K562 (cell line): Measurements from ENCODE around the gene PLIN5. TPM values are rescaled to one million over a fixed set of nuclear protein-coding genes. Genes with fewer than 3 reads are reported as not detected.
A peak's percentile ranks its signal among the peaks of the same experiment; 100 is the strongest.

Experiments
- AFF1 ChIP-seq, 2 experiments: fragments of 450-650 bp; IDR thresholded peaks; 2 replicates each; pipeline ENCODE4 v1.6.1; 2018; ENCODE audit warnings: mild to moderate bottlenecking in 2 of 2, low read depth in 1 of 2; ENCODE audit not compliant: partially characterized antibody in 2 of 2
- ATF1 ChIP-seq, 2 experiments: fragments of 450-650 bp in 1 of 2; IDR thresholded peaks; 2 replicates each; pipeline ENCODE4 v1.6.1; 2016; ENCODE audit warnings: missing compliant biosample characterization in 1 of 2, missing genetic modification characterization in 1 of 2
- CC2D1A ChIP-seq: fragments of 450-650 bp; IDR thresholded peaks from 2 replicates; pipeline ENCODE4 v1.6.1; 2017; ENCODE audit warnings: mild to moderate bottlenecking
- HMG20A ChIP-seq: fragments of 450-650 bp; formaldehyde crosslinking; conservative IDR thresholded peaks from 2 replicates; pipeline ENCODE4 v1.4.0; 2020; ENCODE audit warnings: mild to moderate bottlenecking, mixed read lengths
- KAT8 ChIP-seq: fragments of 450-650 bp; IDR thresholded peaks from 2 replicates; pipeline ENCODE4 v1.6.1; 2016; ENCODE audit warnings: low read depth, mild to moderate bottlenecking
- MNT ChIP-seq, 2 experiments: fragments of 450-650 bp; conservative IDR thresholded peaks; 2 replicates each; pipeline ENCODE4 v1.6.1; 2017; ENCODE audit warnings: mild to moderate bottlenecking in 2 of 2, moderate library complexity in 2 of 2
- NCOR1 ChIP-seq: fragments of 450-650 bp; IDR thresholded peaks from 2 replicates; pipeline ENCODE4 v1.6.1; 2016; ENCODE audit warnings: mild to moderate bottlenecking, moderate library complexity
- RAD51 ChIP-seq: fragments of 450-650 bp; IDR thresholded peaks from 2 replicates; pipeline ENCODE4 v1.7.1; 2016; ENCODE audit warnings: low read depth, mild to moderate bottlenecking, borderline replicate concordance
- SAP30 ChIP-seq: fragments of 200-600 bp; sonication (generic); IDR thresholded peaks from 2 replicates; pipeline ENCODE4 v1.6.1; 2012; ENCODE audit warnings: borderline replicate concordance, low read depth, mild to moderate bottlenecking, moderate library complexity, low read length, control low read depth, inconsistent platforms; ENCODE audit not compliant: insufficient read depth, poor library complexity, severe bottlenecking
- SNIP1 ChIP-seq: fragments of 450-650 bp; IDR thresholded peaks from 2 replicates; pipeline ENCODE4 v1.7.1; 2017; ENCODE audit warnings: low read depth, mild to moderate bottlenecking
- SOX6 ChIP-seq: fragments of 450-650 bp; IDR thresholded peaks from 2 replicates; pipeline ENCODE4 v1.6.1; 2014; ENCODE audit warnings: mild to moderate bottlenecking
- YY1 ChIP-seq, 3 experiments: IDR thresholded peaks; 2 replicates each; pipeline ENCODE4 v1.6.1; 2011; ENCODE audit warnings: low read length in 2 of 3, mild to moderate bottlenecking in 2 of 3, moderate library complexity in 2 of 3, borderline replicate concordance in 1 of 3, control low read depth in 1 of 3, low read depth in 1 of 3; ENCODE audit not compliant: insufficient read depth in 3 of 3, insufficient replicate concordance in 2 of 3, control insufficient read depth in 1 of 3, insufficient read length in 1 of 3; ENCODE audit errors: extremely low read depth in 1 of 3
- ZBTB5 ChIP-seq: fragments of 450-650 bp; IDR thresholded peaks from 2 replicates; pipeline ENCODE4 v1.6.1; 2017; ENCODE audit warnings: antibody characterized with exemption
- polyA plus RNA-seq, 8 experiments: library from polyadenylated mRNA; depleted of rRNA in 4 of 8; stranded (reverse) in 5 of 8; unstranded in 3 of 8; fragments of >200 nt; fragmentation: Nextera tagmentation in 2 of 8; fragmentation: Illumina TruSeq in 1 of 8; extraction: Ambion mirVana in 2 of 8; extraction: Trizol in 1 of 8; gene quantifications; 2 replicates each; pipeline versions ENCODE4 v1.2.1 to v1.2.3, GENCODE V29; 2011 to 2014; ENCODE audit warnings: inconsistent platforms in 1 of 8, missing spikeins in 1 of 8
- total RNA-seq, 7 experiments: library from RNA; depleted of rRNA in 6 of 7; stranded (reverse); fragments of >200 nt in 6 of 7; fragmentation: Illumina TruSeq in 2 of 7; extraction: Trizol in 2 of 7; gene quantifications; 2 replicates each; pipeline versions ENCODE4 v1.2.1 to v1.2.3, GENCODE V29; 2011 to 2021; ENCODE audit warnings: low replicate concordance in 1 of 7
- TF ChIP-seq, protein P1 (sequence below): fragments of 250-450 bp; sonication (Bioruptor Pico); IDR thresholded peaks from 2 replicates; pipeline ENCODE4 v1.4.0; 2020; ENCODE audit warnings: mild to moderate bottlenecking, moderate library complexity
- TF ChIP-seq, protein P2 (sequence below): fragments of 450-650 bp; formaldehyde crosslinking; conservative IDR thresholded peaks from 2 replicates; pipeline ENCODE4 v1.4.0; 2022; ENCODE audit warnings: mild to moderate bottlenecking, missing genetic modification characterization

Gene PLIN5
- total and polyA plus RNA-seq, 9 of the 15 experiments (the other 6 are each of a cell fraction or from before 2014, with no cell fraction given): 0.04 to 1.3 (median 0.50) TPM

DNA sequence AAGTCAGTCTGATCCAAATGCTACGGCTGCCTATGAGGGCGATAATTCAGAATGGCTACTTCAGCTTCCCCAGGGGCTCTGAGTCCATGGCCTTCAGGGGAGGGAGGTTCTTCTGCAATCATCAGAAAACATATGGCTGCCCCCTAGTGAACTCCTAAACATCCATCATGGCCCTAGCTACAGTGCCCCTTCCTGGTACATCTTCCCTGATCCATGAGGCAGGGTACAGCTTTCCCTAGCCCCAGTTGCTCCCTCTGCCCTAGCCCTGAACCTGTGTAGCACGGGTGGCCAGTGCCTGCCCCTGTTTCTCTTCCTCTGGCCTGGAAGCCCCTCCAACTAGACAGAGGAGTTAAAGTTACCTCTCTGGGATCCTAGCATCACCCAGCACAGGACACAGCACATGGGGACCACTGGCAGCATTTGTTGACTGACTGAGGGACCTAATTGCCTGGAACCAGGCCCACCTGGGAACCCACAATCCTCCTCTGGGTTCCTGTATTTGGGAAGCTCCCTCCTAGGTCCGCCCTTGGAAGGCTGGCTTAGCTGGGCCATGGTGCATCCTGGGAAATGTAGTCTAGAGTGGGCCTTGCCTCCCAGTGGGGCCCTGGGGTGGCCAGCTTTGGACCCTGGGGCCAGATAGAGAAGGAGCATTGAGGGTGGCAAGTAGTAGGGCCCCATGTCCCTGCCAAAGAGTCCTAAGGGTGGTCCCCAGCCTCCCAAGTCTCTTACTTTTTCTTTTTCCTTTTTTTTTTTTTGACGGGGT, 42.2 kb upstream of the PLIN5 start (continued):
- TF ChIP-seq AFF1 (IDR thresholded peaks at IDR 0.05; ENCODE audit: low read depth in 1 of 2, partially characterized antibody in 2 of 2): peak in 1 of 2 experiments; percentile 85
- no peak for TF ChIP-seq SNIP1
- no peak for TF ChIP-seq ATF1 (CRISPR knock-in tag; IDR thresholded peaks at IDR 0.05)
- TF ChIP-seq ATF1 (tag; IDR thresholded peaks at IDR 0.05): no peak
- no peak for TF ChIP-seq KAT8
- TF ChIP-seq, protein P1, sequence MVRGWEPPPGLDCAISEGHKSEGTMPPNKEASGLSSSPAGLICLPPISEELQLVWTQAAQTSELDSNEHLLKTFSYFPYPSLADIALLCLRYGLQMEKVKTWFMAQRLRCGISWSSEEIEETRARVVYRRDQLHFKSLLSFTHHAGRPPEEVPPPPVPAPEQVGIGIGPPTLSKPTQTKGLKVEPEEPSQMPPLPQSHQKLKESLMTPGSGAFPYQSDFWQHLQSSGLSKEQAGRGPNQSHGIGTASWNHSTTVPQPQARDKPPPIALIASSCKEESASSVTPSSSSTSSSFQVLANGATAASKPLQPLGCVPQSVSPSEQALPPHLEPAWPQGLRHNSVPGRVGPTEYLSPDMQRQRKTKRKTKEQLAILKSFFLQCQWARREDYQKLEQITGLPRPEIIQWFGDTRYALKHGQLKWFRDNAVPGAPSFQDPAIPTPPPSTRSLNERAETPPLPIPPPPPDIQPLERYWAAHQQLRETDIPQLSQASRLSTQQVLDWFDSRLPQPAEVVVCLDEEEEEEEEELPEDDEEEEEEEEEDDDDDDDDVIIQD (CRISPR knock-in tag): no peak
- no peak for TF ChIP-seq SOX6
- TF ChIP-seq, protein P2, sequence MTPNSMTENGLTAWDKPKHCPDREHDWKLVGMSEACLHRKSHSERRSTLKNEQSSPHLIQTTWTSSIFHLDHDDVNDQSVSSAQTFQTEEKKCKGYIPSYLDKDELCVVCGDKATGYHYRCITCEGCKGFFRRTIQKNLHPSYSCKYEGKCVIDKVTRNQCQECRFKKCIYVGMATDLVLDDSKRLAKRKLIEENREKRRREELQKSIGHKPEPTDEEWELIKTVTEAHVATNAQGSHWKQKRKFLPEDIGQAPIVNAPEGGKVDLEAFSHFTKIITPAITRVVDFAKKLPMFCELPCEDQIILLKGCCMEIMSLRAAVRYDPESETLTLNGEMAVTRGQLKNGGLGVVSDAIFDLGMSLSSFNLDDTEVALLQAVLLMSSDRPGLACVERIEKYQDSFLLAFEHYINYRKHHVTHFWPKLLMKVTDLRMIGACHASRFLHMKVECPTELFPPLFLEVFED (CRISPR knock-in tag): no peak
- peak in 1 of 3 experiments; percentile 70 for TF ChIP-seq YY1 (IDR thresholded peaks at IDR 0.05; ENCODE audit: borderline replicate concordance in 1 of 3, control insufficient read depth in 1 of 3, extremely low read depth in 1 of 3, insufficient read depth in 3 of 3, insufficient read length in 1 of 3, insufficient replicate concordance in 2 of 3, low read depth in 1 of 3, low read length in 2 of 3)
- TF ChIP-seq HMG20A (CRISPR knock-in tag): no peak
- no peak for TF ChIP-seq RAD51
- no peak for TF ChIP-seq SAP30
- TF ChIP-seq ZBTB5: peak; percentile 96
- no peak for TF ChIP-seq NCOR1
- TF ChIP-seq CC2D1A: peak; percentile 89; the same call in 1 of the 2 replicates
- TF ChIP-seq MNT (conservative IDR thresholded peaks at IDR 0.05): no peak
